DOHH2 (cell line): Measurements from ENCODE around the gene MLF2.

ENCODE experiments used
- H3F3A ChIP-seq: fragments of 200-600 bp; sonication (generic), shearing (Covaris generic); 2 replicates; pipeline ENCODE4 v1.6.0; 2016; ENCODE audit warnings: antibody characterized with exemption, mild to moderate bottlenecking; ENCODE audit not compliant: control insufficient read depth, insufficient read depth
- H3K27ac ChIP-seq: fragments of 200-600 bp; sonication (generic); 2 replicates; pipeline ENCODE4 v1.5.1; 2014; ENCODE audit warnings: low read depth, mild to moderate bottlenecking, low read length, moderate library complexity
- H3K27me3 ChIP-seq: fragments of 200-600 bp; sonication (generic); 2 replicates; pipeline ENCODE4 v1.6.1; 2014; ENCODE audit warnings: mild to moderate bottlenecking, low read length, mixed read lengths; ENCODE audit not compliant: control insufficient read depth
- H3K36me3 ChIP-seq: fragments of 200-600 bp; sonication (generic); 2 replicates; pipeline ENCODE4 v1.6.1; 2014; ENCODE audit warnings: mild to moderate bottlenecking, low read length, moderate library complexity, mixed read lengths; ENCODE audit not compliant: control insufficient read depth
- H3K4me1 ChIP-seq: fragments of 200-600 bp; sonication (generic); 2 replicates; pipeline ENCODE4 v1.6.1; 2014; ENCODE audit warnings: mild to moderate bottlenecking, low read length, mixed read lengths; ENCODE audit not compliant: control insufficient read depth
- H3K4me2 ChIP-seq: fragments of 200-600 bp; sonication (generic); 2 replicates; pipeline ENCODE4 v1.6.0; 2014; ENCODE audit warnings: mild to moderate bottlenecking, low read length, moderate library complexity
- H3K4me3 ChIP-seq: fragments of 200-600 bp; sonication (generic); 2 replicates; pipeline ENCODE4 v1.5.1; 2014; ENCODE audit warnings: mild to moderate bottlenecking, low read length, mixed read lengths
- H3K79me2 ChIP-seq: fragments of 200-600 bp; sonication (generic); 2 replicates; pipeline ENCODE4 v1.6.1; 2014; ENCODE audit warnings: mild to moderate bottlenecking, low read length, mixed read lengths; ENCODE audit not compliant: control insufficient read depth
- H3K9me2 ChIP-seq: fragments of 200-600 bp; sonication (generic); replicated peaks from 2 replicates; pipeline ENCODE4 v1.6.1; 2014; ENCODE audit warnings: mild to moderate bottlenecking, low read length, mixed read lengths; ENCODE audit not compliant: control insufficient read depth
- H3K9me3 ChIP-seq: fragments of 200-600 bp; sonication (generic); 2 replicates; pipeline ENCODE4 v1.6.1; 2014; ENCODE audit warnings: antibody characterized with exemption, low read length, mixed read lengths; ENCODE audit not compliant: control insufficient read depth, insufficient read depth
- H4K20me1 ChIP-seq: fragments of 200-600 bp; sonication (generic); 2 replicates; pipeline ENCODE4 v1.6.0; 2014; ENCODE audit warnings: low read depth, mild to moderate bottlenecking, antibody characterized with exemption, low read length, moderate library complexity; ENCODE audit not compliant: control insufficient read depth, insufficient read depth
- EZH2phosphoT487 ChIP-seq: fragments of 200-600 bp; sonication (generic); IDR thresholded peaks from 2 replicates; pipeline ENCODE4 v1.6.1; 2017; ENCODE audit warnings: borderline replicate concordance, mild to moderate bottlenecking, antibody characterized with exemption, low read length, moderate library complexity, mixed read lengths
- TF ChIP-seq, protein P1 (sequence below): fragments of 200-600 bp; sonication (generic); IDR thresholded peaks from one replicate; pipeline ENCODE4 v1.5.1; 2014; ENCODE audit warnings: antibody characterized with exemption, mild to moderate bottlenecking, low read depth, low read length; ENCODE audit not compliant: poor library complexity, severe bottlenecking

The MLF2 gene

DNA sequence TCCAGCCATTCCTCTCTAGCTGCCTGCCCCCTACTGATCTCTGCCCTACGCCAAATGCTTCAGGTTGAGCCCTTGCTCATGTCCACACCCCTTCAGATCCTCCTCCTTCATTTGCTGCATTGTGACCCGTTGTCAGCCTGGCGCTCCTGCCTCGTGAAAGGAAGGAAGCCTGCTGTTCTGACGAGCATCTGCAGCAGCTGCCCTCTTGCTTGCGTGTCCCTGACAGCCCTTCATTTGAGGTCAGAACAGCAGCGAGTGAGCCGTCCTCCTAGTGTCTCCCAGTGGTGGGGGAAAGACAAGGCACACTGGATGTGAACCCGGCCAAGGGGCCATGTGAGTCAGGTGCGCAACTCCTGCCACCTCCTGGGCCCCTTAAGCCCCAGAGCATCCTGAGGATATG is 49.3 kb downstream of the MLF2 start:
- H3K79me2 ChIP-seq = 0 out of 2 replicates have a peak, but pooled peaks cover 3% of the 10 kb centered on the region
- H3K9me3 ChIP-seq = no peaks in the 10 kb centered on the region
- peak overlapping the region; percentile 28 for H3K4me2 ChIP-seq
- H3K27ac ChIP-seq = no peak overlapping the region
- peaks cover 31% of the 10 kb centered on the region for H3K4me1 ChIP-seq
- no peaks in the 10 kb centered on the region for H3K9me2 ChIP-seq
- peaks cover 20% of the 10 kb centered on the region for H3K27me3 ChIP-seq
- no peaks in the 10 kb centered on the region for H3K36me3 ChIP-seq
- no peaks in the 10 kb centered on the region for H4K20me1 ChIP-seq
- no peak for TF ChIP-seq EZH2phosphoT487
- TF ChIP-seq, protein P1, sequence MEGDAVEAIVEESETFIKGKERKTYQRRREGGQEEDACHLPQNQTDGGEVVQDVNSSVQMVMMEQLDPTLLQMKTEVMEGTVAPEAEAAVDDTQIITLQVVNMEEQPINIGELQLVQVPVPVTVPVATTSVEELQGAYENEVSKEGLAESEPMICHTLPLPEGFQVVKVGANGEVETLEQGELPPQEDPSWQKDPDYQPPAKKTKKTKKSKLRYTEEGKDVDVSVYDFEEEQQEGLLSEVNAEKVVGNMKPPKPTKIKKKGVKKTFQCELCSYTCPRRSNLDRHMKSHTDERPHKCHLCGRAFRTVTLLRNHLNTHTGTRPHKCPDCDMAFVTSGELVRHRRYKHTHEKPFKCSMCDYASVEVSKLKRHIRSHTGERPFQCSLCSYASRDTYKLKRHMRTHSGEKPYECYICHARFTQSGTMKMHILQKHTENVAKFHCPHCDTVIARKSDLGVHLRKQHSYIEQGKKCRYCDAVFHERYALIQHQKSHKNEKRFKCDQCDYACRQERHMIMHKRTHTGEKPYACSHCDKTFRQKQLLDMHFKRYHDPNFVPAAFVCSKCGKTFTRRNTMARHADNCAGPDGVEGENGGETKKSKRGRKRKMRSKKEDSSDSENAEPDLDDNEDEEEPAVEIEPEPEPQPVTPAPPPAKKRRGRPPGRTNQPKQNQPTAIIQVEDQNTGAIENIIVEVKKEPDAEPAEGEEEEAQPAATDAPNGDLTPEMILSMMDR = peak; percentile 19
- H3F3A ChIP-seq = peaks cover 7% of the 10 kb centered on the region
- no peak overlapping the region for H3K4me3 ChIP-seq

DNA sequence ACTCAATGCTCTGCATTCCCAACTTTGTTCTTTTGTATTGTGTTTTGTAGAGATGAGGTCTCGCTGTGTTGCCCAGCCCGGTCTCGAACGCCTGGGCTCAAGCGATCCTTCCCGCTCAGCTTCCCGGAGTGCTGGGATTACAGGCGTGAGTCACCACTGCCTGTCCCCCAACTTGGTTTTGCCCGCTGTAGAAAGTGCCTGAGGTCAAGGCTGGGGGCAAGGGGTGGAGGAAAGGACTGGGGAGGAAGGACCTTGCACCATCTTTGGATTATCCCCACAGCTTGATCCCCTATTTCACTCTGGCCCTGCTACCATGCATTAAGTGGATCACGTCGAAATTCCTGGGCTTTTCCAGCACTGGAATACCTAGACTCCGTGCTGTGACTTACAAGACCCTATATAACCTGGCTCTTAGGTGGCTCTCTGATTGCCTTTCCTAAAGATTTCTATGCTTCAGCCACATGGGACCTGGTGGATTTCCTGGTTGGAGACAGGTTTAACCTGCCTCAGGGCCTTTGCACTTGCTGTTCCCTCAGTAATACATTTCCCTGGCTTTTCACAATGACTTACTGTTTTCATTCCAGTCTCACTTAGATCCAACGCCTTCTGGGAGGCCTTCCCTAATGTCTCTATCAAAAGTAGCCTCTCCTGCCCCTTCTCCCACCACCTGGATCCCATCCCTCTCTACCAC is 51.7 kb downstream of the MLF2 start:
- peaks cover 22% of the 10 kb centered on the region for H3F3A ChIP-seq
- peak overlapping the region; percentile 98 for H3K4me2 ChIP-seq
- H3K36me3 ChIP-seq = peaks cover 2% of the 10 kb centered on the region; the same call in 1 of the 2 replicates
- 0 out of 2 replicates have a peak, but pooled peaks cover 3% of the 10 kb centered on the region for H3K79me2 ChIP-seq
- H4K20me1 ChIP-seq = no peaks in the 10 kb centered on the region
- peak overlapping the region; percentile 77 for H3K4me3 ChIP-seq
- H3K27ac ChIP-seq = no peak overlapping the region
- TF ChIP-seq EZH2phosphoT487 = no peak
- TF ChIP-seq, protein P1 = no peak
- H3K9me3 ChIP-seq = no peaks in the 10 kb centered on the region
- H3K9me2 ChIP-seq = no peaks in the 10 kb centered on the region
- peaks cover 55% of the 10 kb centered on the region for H3K4me1 ChIP-seq
- H3K27me3 ChIP-seq = peaks cover 20% of the 10 kb centered on the region

DNA sequence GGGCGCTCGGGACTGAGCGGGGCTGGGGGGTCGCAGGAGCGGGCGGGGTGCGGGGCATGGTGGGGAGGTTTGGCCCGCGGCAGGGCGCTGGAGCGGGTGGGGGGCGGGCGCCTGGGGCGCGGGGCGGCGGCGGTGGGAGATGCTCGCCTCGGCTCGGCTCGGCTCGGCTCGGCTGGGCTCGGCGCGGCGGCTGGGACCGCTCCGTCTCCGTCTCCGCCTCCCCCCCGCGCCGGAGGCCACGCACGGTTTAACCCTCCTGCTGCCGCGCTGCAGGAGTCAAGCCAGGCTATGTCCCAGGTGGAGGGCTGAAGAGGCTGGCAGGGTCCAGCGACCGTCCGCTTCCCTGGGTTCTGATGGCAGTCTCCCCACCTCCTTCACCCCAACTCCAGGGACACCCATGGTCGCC is 52.3 kb downstream of the MLF2 start, which contains the start of gene PIANP:
Gene PIANP, minus strand, starts transcription at position 170 of the 406 bp plus-strand sequence. CDS start 2,754 bp downstream, outside the sequence.
- no peak for TF ChIP-seq EZH2phosphoT487
- TF ChIP-seq, protein P1 = no peak
- Histone ChIP-seq H3K9me3 (no peaks in the 10 kb centered on the region), H3K4me1 (peaks cover 61% of the 10 kb centered on the region), H3K79me2 (0 out of 2 replicates have a peak, but pooled peaks cover 3% of the 10 kb centered on the region), H3K9me2 (no peaks in the 10 kb centered on the region), H3F3A (peaks cover 27% of the 10 kb centered on the region), H4K20me1 (no peaks in the 10 kb centered on the region), H3K4me2 (peak within 1 kb of the TSS; percentile 98), H3K27me3 (peaks cover 20% of the 10 kb centered on the region), H3K36me3 (peaks cover 4% of the 10 kb centered on the region; the same call in 1 of the 2 replicates), H3K27ac (peak within 1 kb of the TSS; percentile 96), H3K4me3 (peak within 1 kb of the TSS; percentile 77)
